ENCODE data around the gene PTGR1.

DNA sequence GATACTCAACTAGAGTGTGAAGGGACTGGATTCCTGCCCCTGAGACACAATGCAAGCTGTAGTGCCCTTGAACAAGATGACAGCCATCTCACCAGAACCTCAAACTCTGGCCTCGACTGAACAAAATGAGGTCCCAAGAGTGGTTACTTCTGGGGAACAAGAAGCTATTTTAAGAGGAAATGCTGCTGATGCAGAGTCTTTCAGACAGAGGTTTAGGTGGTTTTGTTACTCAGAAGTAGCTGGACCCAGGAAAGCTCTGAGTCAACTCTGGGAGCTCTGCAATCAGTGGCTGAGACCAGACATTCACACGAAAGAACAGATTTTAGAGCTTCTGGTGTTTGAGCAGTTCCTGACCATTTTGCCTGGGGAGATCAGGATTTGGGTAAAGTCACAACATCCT, 72.1 kb downstream of the PTGR1 start:
- no peak for TF ChIP-seq POLR2AphosphoS5 (IDR thresholded peaks at IDR 0.05)
- TF ChIP-seq, protein P1, sequence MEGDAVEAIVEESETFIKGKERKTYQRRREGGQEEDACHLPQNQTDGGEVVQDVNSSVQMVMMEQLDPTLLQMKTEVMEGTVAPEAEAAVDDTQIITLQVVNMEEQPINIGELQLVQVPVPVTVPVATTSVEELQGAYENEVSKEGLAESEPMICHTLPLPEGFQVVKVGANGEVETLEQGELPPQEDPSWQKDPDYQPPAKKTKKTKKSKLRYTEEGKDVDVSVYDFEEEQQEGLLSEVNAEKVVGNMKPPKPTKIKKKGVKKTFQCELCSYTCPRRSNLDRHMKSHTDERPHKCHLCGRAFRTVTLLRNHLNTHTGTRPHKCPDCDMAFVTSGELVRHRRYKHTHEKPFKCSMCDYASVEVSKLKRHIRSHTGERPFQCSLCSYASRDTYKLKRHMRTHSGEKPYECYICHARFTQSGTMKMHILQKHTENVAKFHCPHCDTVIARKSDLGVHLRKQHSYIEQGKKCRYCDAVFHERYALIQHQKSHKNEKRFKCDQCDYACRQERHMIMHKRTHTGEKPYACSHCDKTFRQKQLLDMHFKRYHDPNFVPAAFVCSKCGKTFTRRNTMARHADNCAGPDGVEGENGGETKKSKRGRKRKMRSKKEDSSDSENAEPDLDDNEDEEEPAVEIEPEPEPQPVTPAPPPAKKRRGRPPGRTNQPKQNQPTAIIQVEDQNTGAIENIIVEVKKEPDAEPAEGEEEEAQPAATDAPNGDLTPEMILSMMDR (IDR thresholded peaks at IDR 0.05): no peak
- TF ChIP-seq POLR2A (IDR thresholded peaks at IDR 0.05): no peak

Measured in sigmoid colon (tissue), 4 donors.